SU-DHL-6 (cell line): Measurements from ENCODE around the gene DOCK6.

Experiments
- H2AFZ ChIP-seq: fragments of 200-600 bp; sonication (generic); 2 replicates; pipeline ENCODE4 v1.6.1; 2014; ENCODE audit warnings: low read depth, mild to moderate bottlenecking, moderate library complexity, mixed read lengths, antibody characterized with exemption, low read length; ENCODE audit not compliant: severe bottlenecking
- H3F3A ChIP-seq: fragments of 200-600 bp; shearing (Covaris generic); 2 replicates; pipeline ENCODE4 v1.6.0; 2016; ENCODE audit warnings: antibody characterized with exemption, mild to moderate bottlenecking; ENCODE audit not compliant: insufficient read depth
- H3K27ac ChIP-seq: fragments of 200-600 bp; sonication (generic); 2 replicates; pipeline ENCODE4 v1.5.1; 2016; ENCODE audit warnings: low read depth, mild to moderate bottlenecking, low read length, moderate library complexity, mixed read lengths
- H3K27me3 ChIP-seq: fragments of 200-600 bp; sonication (generic), shearing (Covaris generic); 2 replicates; pipeline ENCODE4 v1.6.0; 2014; ENCODE audit warnings: mild to moderate bottlenecking, low read length
- H3K36me3 ChIP-seq: fragments of 200-600 bp; sonication (generic); 2 replicates; pipeline ENCODE4 v1.6.1; 2014; ENCODE audit warnings: mild to moderate bottlenecking, low read length, mixed read lengths
- H3K4me2 ChIP-seq: fragments of 300-600, 200-600 bp; shearing (Covaris generic), sonication (generic); 2 replicates; pipeline ENCODE4 v1.6.0; 2014; ENCODE audit warnings: low read length, low read depth, mild to moderate bottlenecking; ENCODE audit not compliant: poor library complexity, severe bottlenecking
- H3K4me3 ChIP-seq: fragments of 200-600 bp; sonication (generic); 2 replicates; pipeline ENCODE4 v1.5.1; 2014; ENCODE audit warnings: antibody characterized with exemption, low read length, mild to moderate bottlenecking, mixed read lengths; ENCODE audit not compliant: insufficient read depth, poor library complexity, severe bottlenecking
- H3K79me2 ChIP-seq: fragments of 200-600 bp; sonication (generic); 2 replicates; pipeline ENCODE4 v1.6.1; 2014; ENCODE audit warnings: mild to moderate bottlenecking, low read length, moderate library complexity; ENCODE audit not compliant: insufficient read depth
- H3K9ac ChIP-seq: fragments of 200-600 bp; sonication (generic); 2 replicates; pipeline ENCODE4 v1.7.0; 2014; ENCODE audit warnings: mild to moderate bottlenecking, low read length
- H3K9me2 ChIP-seq: fragments of 200-600 bp; sonication (generic); replicated peaks from 2 replicates; pipeline ENCODE4 v1.6.1; 2014; ENCODE audit warnings: low read length; ENCODE audit not compliant: insufficient read depth
- H3K9me3 ChIP-seq: fragments of 200-600 bp; sonication (generic); 2 replicates; pipeline ENCODE4 v1.6.1; 2014; ENCODE audit warnings: low read length, mixed read lengths; ENCODE audit not compliant: insufficient read depth
- H4K20me1 ChIP-seq: fragments of 200-600 bp; sonication (generic); 2 replicates; pipeline ENCODE4 v1.6.1; 2014; ENCODE audit warnings: low read depth, mild to moderate bottlenecking, antibody characterized with exemption, low read length, moderate library complexity, mixed read lengths
- CTCF ChIP-seq: fragments of 200-600 bp; sonication (generic); IDR thresholded peaks from one replicate; pipeline ENCODE4 v1.5.1; 2017; ENCODE audit warnings: antibody characterized with exemption, mild to moderate bottlenecking, low read length, moderate library complexity; ENCODE audit not compliant: insufficient read depth, poor library complexity, severe bottlenecking
- EZH2phosphoT487 ChIP-seq: fragments of 200-600 bp; sonication (generic), shearing (Covaris generic); conservative IDR thresholded peaks from 2 replicates; pipeline ENCODE4 v1.6.1; 2018; ENCODE audit warnings: mild to moderate bottlenecking, antibody characterized with exemption, low read length, moderate library complexity, mixed read lengths

Gene DOCK6

GRCh38 chr19:11194656-11195558, 67.4 kb downstream of the DOCK6 start:
- Histone ChIP-seq H3K27ac (peak overlapping the region; percentile 47), H3K9me2 (no peaks in the 10 kb centered on the region), H2AFZ (no peak overlapping the region), H3K27me3 (no peaks in the 10 kb centered on the region), H3K4me2 (peak overlapping the region; percentile 52), H3K9ac (peak overlapping the region; percentile 15; the same call in 1 of the 2 replicates), H3K79me2 (no peaks in the 10 kb centered on the region), H3K4me3 (no peak overlapping the region), H3F3A (0 out of 2 replicates have a peak, but pooled peaks cover 8% of the 10 kb centered on the region), H4K20me1 (no peaks in the 10 kb centered on the region), H3K36me3 (no peaks in the 10 kb centered on the region), H3K9me3 (no peaks in the 10 kb centered on the region)
- TF ChIP-seq EZH2phosphoT487: no peak
- TF ChIP-seq CTCF: no peak

GRCh38 chr19:11194173-11194572, 68.2 kb downstream of the DOCK6 start:
- H2AFZ ChIP-seq: no peak overlapping the region
- no peaks in the 10 kb centered on the region for H3K9me3 ChIP-seq
- H3K27ac ChIP-seq: peak overlapping the region; percentile 47
- H3K9ac ChIP-seq: no peak overlapping the region
- TF ChIP-seq EZH2phosphoT487 (no peak), CTCF (no peak)
- no peaks in the 10 kb centered on the region for H3K27me3 ChIP-seq
- H3F3A ChIP-seq: 0 out of 2 replicates have a peak, but pooled peaks cover 8% of the 10 kb centered on the region
- peak overlapping the region; percentile 7 for H3K4me2 ChIP-seq
- no peaks in the 10 kb centered on the region for H3K36me3 ChIP-seq
- H3K4me3 ChIP-seq: no peak overlapping the region
- no peaks in the 10 kb centered on the region for H4K20me1 ChIP-seq
- H3K79me2 ChIP-seq: no peaks in the 10 kb centered on the region
- no peaks in the 10 kb centered on the region for H3K9me2 ChIP-seq

- 0 out of 2 replicates have a peak, but pooled peaks cover 8% of the 10 kb centered on the region for H3F3A ChIP-seq
Observed at GRCh38 chr19:11192957-11193939, 69.1 kb downstream of the DOCK6 start.

More at GRCh38 chr19:11192957-11193939, 69.1 kb downstream of the DOCK6 start:
- Histone ChIP-seq H3K9me3 (no peaks in the 10 kb centered on the region), H3K36me3 (no peaks in the 10 kb centered on the region), H4K20me1 (no peaks in the 10 kb centered on the region), H3K27me3 (no peaks in the 10 kb centered on the region), H3K9me2 (no peaks in the 10 kb centered on the region), H3K4me3 (no peak overlapping the region), H3K4me2 (no peak overlapping the region), H3K9ac (no peak overlapping the region), H2AFZ (no peak overlapping the region), H3K79me2 (no peaks in the 10 kb centered on the region), H3K27ac (peak overlapping the region; percentile 80)
- no peak for TF ChIP-seq EZH2phosphoT487
- TF ChIP-seq CTCF: no peak
